ENCODE measurements around the gene SPECC1L.
"Not testable (repeated sequence)": the region's sequence is repeated elsewhere in the genome, so short reads cannot be mapped to it uniquely, and the experiment has no call there.

The SPECC1L gene

DNA sequence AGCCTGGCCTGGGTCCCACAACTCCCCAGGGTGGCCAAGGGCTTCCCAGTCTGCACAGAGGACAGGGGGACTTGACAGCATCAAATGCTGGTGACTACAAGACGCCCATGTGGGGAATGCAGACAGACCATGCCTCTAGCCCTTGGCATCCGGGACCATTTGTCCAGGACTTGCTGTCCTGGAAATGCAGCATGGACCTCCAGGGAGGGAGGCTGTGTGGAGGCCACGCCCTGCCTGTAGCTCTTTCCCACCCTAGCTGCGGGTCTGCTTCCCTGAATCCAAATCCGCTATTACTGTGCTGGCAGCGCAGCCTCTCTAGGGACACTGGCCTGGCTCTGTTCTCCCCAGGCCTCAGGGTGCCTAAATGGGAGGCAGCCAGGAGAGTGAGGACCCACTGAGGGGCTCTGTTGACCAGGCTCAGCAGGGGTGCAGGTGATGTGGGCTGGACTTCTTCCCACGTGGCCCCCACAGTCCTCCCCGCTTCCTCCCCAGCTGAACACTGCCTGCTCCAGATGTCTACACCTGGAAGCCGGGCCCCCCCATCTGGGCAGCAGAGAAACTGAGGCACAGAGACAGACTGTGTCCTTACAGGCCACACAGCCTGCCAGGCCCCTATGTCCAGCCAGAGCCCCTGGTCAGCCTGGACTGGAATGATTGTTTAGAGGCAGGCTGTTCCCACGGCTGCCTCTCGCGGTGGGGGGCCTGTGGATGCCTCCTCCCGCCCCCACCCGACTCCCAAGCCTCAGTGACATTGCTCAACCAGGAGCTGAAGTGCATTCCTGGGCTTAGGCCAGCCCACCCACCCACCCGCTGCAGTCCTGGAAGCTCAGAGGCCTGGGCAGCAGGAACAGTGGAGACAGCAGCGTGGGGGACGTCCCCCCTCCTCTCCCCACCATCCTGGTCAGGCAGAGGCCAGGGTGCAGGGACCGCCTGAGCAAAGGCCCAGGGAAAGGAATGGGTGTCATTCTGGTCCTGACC is 24.8 kb upstream of the SPECC1L start:
- in situ Hi-C loops (cut with MboI; ENCODE audit: low sequenced_read_pairs), result not testable (repeated sequence)

DNA sequence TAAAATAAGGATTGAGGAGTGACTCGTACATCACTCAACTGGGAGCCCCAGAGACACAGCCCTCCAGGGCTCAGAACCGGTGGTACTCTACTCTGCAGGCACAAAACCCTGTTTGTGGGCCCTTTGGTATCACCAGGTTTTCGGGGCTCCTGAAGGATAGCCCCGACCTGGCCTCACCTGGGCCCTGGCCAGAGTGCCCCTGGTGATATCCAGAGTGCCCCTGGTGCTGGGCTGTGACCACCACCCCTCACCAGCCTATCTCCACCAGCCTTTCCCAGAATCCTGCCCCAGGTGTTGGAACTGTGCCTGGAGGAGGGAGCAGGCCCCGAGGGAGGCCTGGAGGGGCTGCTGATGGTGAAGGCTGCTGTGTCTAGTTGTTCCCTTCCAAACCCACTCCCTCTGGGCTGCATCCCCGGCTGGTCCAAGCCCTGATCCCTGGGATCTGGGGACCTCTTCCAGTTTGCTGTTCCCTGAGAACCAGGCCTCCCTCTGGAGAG is 23.6 kb upstream of the SPECC1L start:
- in situ Hi-C loops (cut with MboI; ENCODE audit: low sequenced_read_pairs), result no loop called here

DNA sequence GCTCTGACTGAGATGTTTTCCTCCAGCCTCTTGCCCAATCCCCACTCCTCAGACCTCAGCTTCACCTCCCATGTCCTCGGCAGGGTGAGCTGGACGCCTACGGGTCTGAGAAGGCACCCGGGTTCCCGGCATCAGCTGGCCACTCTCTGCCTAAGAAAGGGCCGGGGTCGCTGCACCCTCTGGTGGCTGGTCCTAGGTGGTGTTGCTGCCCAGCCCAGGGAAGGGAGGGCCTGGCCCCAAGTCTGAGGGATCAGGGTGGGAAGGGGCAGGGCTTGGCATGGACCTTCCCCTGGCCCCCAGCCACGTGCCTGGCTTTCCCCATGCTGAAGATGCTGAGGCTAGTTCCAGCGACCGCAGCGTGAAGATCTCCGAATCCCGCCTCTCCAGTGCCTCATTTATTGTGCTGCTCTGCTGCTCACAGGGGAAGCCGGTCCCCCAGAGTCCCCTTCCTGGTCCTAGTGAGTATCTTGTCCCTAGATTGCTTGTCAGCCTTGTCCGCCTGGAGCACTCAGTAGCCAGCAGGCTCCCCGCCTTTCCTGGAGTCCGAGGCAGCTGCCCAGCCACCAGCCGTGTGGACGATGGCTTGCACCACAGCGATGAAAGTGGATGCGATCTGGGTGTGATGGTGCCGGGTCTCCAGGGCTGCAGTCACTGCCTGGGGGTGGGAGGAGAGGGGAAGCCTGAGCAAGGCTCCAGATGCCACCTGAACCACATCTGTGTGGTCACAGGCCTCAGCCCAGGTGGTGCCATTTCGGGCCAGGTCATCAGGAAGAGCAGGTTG is 22.9 kb upstream of the SPECC1L start:
- in situ Hi-C loops (cut with MboI; ENCODE audit: low sequenced_read_pairs), result no loop called here

DNA sequence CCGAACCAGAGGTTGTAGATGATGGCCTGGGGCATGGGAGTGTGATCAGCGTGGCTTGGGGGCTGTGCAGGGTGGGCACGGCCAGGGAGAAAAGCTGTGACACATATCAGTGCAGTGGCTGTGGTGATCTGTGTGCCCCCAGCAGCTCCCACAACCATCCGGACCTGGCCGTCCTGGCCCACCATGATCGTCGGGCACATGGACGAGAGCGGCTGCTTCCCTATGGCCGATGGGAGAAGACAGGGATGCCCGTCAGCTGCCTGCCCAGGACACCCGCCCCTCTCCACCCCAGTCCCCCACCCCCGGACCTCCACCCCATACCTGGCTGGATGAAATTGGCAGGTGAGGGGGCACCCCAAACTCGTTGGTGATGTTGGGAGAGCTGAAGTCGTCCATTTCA is 22.0 kb upstream of the SPECC1L start:
- in situ Hi-C loops (cut with MboI; ENCODE audit: low sequenced_read_pairs), result not testable (repeated sequence)

GRCh38 chr22:24249413-24249812 is 21.2 kb upstream of the SPECC1L start:
- in situ Hi-C loops (cut with MboI; ENCODE audit: low sequenced_read_pairs), result not testable (repeated sequence)

DNA sequence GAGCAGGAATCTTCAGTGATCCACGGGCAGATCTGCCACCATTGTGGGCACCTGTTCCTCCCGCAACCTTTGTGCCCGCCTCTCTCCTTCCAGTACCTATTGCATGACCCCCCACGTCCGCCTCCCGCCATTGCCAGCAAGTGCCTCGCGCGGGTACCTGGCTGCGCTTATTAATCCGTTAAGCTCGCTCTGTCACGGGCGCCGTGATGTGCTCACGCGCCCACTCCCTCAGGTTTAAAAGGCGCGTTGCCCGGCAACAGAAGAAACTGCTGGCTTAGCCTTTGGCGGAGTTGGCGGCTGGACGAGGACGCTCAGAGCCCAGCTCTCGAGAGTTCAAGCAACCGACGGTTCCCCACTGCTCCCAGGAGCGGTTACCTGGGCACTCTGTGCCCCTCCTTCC is 19.3 kb upstream of the SPECC1L start:
- in situ Hi-C loops (cut with MboI; ENCODE audit: low sequenced_read_pairs), result not testable (repeated sequence)

GRCh38 chr22:24253126-24253525 is 17.5 kb upstream of the SPECC1L start:
- in situ Hi-C loops (cut with MboI; ENCODE audit: low sequenced_read_pairs), result not testable (repeated sequence)

DNA sequence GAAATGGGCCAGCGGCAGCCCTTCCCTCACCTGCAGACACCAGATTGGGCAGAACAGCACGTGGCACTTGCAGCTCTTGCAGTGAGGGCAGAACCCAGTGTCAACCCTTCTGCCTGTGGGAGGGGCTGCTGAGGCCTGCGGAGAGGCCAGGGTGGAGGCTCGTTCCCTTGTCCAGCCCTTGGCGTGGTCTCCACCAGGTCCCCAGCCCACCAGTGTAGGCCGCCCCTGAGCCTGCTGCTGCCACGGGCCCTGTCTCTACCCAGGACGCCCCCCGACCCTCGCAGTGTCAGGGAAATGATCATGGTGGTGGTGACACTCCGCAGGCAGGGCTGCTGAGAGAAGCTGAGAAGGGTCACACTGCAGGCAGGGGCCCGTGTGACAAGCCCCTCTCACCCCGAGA is 14.5 kb upstream of the SPECC1L start:
- in situ Hi-C loops (cut with MboI; ENCODE audit: low sequenced_read_pairs), result not testable (repeated sequence)

GRCh38 chr22:24256736-24257135 is 13.9 kb upstream of the SPECC1L start:
- in situ Hi-C loops (cut with MboI; ENCODE audit: low sequenced_read_pairs), result not testable (repeated sequence)

DNA sequence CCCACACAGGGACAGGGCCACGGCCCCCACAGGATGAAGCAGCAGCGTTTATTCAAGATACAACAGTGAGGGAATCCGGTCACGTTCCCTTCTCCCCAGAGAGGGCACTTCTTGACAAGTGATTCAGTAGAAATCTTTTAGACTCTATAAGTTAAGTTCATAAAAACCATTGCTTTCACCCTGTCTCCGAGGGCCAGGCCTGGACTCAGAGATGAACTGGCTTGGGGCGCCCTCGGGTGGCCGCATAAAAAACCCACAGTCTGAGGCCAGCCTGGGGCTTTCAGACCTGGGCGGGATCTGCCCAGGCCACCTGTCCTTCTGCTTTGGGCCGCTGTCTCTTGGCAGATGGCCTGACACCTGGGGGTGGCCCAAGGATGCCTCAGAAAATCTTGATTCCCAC is 11.2 kb upstream of the SPECC1L start:
- in situ Hi-C loops (cut with MboI; ENCODE audit: low sequenced_read_pairs), result not testable (repeated sequence)

- in situ Hi-C loops (cut with MboI; ENCODE audit: low sequenced_read_pairs), result not testable (repeated sequence)
These were observed 8.4 kb upstream of the SPECC1L start for GRCh38 chr22:24262185-24262749.

DNA sequence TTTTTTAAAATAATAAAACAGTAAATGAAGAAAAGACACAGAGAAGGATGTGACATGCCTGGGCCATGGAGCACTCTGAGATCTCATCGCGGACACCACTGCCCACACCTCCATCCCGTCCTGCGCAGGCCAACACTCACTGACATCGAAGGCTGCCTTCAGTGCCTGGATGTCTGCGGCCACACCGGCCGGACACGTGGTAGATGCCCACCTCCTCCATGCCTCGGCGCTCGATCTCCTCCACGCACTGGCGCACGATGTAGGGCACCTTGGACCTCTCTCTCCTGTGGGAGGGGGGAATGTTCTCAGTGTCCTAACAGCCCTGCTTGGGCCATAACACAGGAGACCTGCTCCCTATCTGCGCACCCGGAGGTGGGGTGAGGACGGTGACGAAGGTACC is 7.2 kb upstream of the SPECC1L start:
- in situ Hi-C loops (cut with MboI; ENCODE audit: low sequenced_read_pairs), result not testable (repeated sequence)

DNA sequence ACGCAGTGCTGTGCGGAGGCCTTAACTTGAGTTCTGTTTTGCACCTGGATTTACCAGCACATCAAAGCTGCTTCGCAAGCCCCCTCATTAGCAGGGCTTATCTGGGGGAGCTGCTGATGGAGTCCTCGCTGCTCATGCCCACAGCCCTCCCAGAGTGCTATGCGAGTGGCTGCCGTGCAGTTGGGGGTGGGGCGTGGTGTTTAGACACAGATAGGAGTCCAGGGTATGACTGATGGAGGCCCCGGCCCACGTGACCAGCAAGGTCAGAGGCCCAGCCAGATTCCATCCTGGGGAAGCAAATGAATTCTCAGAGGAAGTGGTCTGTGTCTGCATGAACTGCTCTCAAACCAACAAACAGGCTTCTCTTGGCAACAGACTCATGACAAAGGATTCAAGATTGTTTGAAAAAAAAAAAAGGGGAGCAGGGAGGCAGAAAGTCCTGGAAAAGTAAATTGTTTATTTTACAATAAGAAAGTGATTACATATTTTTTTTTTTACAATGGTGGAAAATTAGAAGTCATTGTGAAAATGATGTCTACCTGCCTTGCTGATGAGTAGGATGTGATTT is 6.2 kb upstream of the SPECC1L start:
- in situ Hi-C loops (cut with MboI; ENCODE audit: low sequenced_read_pairs), result not testable (repeated sequence)

DNA sequence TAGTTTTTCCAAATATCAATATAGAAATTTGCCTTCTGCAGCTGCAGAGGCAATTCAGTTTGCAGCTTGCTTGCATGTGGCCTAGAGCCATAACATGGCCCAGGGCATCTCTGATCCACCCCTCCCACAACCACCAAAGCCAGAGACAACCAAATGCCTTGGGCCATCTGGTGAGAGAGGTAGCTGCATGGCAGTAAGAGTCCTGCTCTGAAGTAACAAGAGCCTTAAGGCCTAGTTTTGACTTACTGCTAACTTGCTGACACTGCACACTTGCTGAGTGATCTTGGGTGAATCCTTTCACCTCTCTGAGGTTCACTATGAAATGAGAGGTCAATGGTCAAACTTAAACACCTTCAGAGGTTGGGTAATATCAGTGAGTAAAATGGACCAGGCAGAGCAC is 4.9 kb upstream of the SPECC1L start:
- in situ Hi-C loops (cut with MboI; ENCODE audit: low sequenced_read_pairs), result no loop called here

DNA sequence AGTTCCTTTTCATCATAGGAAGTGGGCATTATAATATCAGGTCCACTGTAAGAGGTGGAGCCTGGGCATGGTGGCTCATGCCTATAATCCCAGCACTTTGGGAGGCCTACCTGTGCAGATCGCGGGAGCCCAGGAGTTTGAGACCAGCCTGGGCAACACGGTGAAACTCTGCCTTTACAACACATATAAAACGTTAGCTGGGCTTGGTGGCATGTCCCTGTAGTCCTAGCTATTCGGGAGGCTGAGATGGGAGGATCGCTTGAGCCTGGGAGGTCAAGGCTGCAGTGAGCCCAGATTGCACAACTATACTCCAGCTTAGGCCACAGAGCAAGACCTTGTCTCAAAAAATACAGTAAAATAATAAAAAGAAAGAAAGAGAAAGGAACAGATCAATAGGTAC is 4.1 kb upstream of the SPECC1L start:
- in situ Hi-C loops (cut with MboI; ENCODE audit: low sequenced_read_pairs), result not testable (repeated sequence)

DNA sequence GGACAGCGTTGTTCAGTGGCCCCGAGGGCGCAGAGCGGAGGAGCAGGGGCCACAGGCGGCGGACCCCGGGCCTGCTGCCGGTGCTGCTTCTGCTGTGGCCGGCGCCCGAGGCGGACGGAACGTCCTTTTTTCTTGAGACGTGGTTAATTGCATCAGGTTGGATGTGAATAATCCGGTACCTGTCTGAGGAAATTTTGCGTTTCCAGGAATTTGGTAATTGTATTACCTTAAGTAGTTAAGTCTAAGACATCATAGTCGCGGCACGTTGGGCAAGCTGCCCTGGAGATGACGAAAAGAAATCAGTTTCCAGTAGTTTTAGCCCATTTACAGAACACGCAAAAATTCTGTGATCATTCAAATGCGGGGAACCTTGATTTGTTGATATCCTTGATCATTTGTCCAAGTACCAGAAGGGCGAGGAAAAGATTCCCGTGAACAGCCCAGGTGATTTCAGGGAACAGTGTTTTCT is 789 bp downstream of the SPECC1L start:
- in situ Hi-C loops (cut with MboI; ENCODE audit: low sequenced_read_pairs), result no loop called here

GRCh38 chr22:24273031-24273430 is 2.4 kb downstream of the SPECC1L start:
- in situ Hi-C loops (cut with MboI; ENCODE audit: low sequenced_read_pairs), result not testable (repeated sequence)

- in situ Hi-C loops (cut with MboI; ENCODE audit: low sequenced_read_pairs), result not testable (repeated sequence)
These were observed 3.3 kb downstream of the SPECC1L start for GRCh38 chr22:24273906-24274305.

DNA sequence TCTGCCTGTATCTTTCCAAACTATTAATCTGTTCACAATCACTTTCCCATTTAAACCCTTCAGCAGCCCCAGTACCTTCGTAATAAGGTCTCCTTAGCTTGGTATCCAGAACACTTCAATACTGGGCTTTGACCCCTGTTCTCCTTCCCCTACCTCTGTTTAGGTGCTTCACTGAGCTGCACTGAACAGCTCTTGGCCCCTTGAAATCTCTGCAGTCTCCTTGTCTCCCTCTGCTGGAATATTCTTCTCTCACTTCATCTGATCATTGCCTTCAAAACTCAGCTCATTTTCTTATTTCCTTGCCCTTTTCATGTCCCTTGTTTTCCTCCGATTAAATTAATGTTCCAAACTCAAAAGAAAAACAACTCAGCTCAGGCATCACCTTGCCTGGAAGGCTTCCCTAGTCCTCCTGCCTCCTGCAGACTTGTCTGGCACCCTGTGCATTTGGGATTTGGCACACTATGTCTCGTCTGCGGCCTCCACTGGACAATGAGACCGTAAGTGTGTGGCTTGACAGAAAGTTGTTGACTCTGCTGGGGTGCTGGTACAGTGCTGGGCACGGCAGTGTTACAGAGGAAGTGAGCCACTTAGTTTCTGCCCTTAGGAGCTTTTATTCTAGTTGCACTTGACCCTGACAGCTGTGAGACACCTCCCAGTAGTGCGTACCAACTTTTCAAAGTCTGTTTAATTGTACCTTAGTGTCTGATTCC is 4.2 kb downstream of the SPECC1L start:
- in situ Hi-C loops (cut with MboI; ENCODE audit: low sequenced_read_pairs), result not testable (repeated sequence)

DNA sequence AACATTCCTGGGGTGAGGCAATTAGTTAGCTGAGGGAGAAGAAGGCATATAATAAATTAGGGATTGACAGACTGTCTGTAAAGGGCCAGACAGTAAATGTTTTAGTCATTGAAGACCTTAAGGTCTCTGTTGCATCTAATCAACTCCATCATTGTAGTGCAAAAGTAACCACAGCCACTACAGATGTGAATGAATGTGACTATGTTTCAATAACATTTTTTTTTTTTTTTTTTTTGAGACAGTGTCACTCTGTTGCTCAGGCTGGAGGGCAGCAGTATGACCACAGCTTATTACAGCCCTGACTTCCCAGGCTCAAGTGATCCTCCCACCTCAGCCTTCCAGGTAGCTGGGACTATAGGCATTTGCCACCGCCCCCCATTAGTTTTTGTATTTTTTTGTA is 9.7 kb downstream of the SPECC1L start:
- in situ Hi-C loops (cut with MboI; ENCODE audit: low sequenced_read_pairs), result not testable (repeated sequence)
